Measurements from ENCODE around the gene DGKE. TPM values are rescaled to one million over a fixed set of nuclear protein-coding genes. Genes with fewer than 3 reads are reported as not detected.

DGKE gene
- total and polyA plus RNA-seq, 2 of the 8 experiments (the other 6 are each of a cell fraction or from before 2014, with no cell fraction given): 1.7 to 7.4 TPM

GRCh38 chr17:56833809-56834379 lies at the start of gene DGKE, which contains the start of gene C17orf67 (continued):
- TF ChIP-seq, protein P1, sequence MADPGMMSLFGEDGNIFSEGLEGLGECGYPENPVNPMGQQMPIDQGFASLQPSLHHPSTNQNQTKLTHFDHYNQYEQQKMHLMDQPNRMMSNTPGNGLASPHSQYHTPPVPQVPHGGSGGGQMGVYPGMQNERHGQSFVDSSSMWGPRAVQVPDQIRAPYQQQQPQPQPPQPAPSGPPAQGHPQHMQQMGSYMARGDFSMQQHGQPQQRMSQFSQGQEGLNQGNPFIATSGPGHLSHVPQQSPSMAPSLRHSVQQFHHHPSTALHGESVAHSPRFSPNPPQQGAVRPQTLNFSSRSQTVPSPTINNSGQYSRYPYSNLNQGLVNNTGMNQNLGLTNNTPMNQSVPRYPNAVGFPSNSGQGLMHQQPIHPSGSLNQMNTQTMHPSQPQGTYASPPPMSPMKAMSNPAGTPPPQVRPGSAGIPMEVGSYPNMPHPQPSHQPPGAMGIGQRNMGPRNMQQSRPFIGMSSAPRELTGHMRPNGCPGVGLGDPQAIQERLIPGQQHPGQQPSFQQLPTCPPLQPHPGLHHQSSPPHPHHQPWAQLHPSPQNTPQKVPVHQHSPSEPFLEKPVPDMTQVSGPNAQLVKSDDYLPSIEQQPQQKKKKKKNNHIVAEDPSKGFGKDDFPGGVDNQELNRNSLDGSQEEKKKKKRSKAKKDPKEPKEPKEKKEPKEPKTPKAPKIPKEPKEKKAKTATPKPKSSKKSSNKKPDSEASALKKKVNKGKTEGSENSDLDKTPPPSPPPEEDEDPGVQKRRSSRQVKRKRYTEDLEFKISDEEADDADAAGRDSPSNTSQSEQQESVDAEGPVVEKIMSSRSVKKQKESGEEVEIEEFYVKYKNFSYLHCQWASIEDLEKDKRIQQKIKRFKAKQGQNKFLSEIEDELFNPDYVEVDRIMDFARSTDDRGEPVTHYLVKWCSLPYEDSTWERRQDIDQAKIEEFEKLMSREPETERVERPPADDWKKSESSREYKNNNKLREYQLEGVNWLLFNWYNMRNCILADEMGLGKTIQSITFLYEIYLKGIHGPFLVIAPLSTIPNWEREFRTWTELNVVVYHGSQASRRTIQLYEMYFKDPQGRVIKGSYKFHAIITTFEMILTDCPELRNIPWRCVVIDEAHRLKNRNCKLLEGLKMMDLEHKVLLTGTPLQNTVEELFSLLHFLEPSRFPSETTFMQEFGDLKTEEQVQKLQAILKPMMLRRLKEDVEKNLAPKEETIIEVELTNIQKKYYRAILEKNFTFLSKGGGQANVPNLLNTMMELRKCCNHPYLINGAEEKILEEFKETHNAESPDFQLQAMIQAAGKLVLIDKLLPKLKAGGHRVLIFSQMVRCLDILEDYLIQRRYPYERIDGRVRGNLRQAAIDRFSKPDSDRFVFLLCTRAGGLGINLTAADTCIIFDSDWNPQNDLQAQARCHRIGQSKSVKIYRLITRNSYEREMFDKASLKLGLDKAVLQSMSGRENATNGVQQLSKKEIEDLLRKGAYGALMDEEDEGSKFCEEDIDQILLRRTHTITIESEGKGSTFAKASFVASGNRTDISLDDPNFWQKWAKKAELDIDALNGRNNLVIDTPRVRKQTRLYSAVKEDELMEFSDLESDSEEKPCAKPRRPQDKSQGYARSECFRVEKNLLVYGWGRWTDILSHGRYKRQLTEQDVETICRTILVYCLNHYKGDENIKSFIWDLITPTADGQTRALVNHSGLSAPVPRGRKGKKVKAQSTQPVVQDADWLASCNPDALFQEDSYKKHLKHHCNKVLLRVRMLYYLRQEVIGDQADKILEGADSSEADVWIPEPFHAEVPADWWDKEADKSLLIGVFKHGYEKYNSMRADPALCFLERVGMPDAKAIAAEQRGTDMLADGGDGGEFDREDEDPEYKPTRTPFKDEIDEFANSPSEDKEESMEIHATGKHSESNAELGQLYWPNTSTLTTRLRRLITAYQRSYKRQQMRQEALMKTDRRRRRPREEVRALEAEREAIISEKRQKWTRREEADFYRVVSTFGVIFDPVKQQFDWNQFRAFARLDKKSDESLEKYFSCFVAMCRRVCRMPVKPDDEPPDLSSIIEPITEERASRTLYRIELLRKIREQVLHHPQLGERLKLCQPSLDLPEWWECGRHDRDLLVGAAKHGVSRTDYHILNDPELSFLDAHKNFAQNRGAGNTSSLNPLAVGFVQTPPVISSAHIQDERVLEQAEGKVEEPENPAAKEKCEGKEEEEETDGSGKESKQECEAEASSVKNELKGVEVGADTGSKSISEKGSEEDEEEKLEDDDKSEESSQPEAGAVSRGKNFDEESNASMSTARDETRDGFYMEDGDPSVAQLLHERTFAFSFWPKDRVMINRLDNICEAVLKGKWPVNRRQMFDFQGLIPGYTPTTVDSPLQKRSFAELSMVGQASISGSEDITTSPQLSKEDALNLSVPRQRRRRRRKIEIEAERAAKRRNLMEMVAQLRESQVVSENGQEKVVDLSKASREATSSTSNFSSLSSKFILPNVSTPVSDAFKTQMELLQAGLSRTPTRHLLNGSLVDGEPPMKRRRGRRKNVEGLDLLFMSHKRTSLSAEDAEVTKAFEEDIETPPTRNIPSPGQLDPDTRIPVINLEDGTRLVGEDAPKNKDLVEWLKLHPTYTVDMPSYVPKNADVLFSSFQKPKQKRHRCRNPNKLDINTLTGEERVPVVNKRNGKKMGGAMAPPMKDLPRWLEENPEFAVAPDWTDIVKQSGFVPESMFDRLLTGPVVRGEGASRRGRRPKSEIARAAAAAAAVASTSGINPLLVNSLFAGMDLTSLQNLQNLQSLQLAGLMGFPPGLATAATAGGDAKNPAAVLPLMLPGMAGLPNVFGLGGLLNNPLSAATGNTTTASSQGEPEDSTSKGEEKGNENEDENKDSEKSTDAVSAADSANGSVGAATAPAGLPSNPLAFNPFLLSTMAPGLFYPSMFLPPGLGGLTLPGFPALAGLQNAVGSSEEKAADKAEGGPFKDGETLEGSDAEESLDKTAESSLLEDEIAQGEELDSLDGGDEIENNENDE (IDR thresholded peaks at IDR 0.05; ENCODE audit: insufficient replicate concordance, low read length): no peak
- TF ChIP-seq EZH2 (IDR thresholded peaks at IDR 0.05; ENCODE audit: low read depth, low read length, severe bottlenecking): no peak
- TF ChIP-seq CHD1 (IDR thresholded peaks at IDR 0.05; ENCODE audit: low read depth, low read length): no peak
- TF ChIP-seq E2F6 (IDR thresholded peaks at IDR 0.05): peak; percentile 41
- TF ChIP-seq KDM1A (IDR thresholded peaks at IDR 0.05; ENCODE audit: borderline replicate concordance, low read length): 0 out of 2 replicates have a peak, but pooled peaks have one; percentile 24
- peak; percentile 72 for TF ChIP-seq KDM4A (IDR thresholded peaks at IDR 0.05; ENCODE audit: low read depth, low read length, severe bottlenecking)
- peak; percentile 60; the same call in 1 of the 2 replicates for TF ChIP-seq EGR1 (IDR thresholded peaks at IDR 0.05; ENCODE audit: borderline replicate concordance, low read depth, low read length)
- 0 out of 3 replicates have a peak, but pooled peaks of 1 of the 2 experiments have one; percentile 8 for TF ChIP-seq POLR2A (IDR thresholded peaks at IDR 0.05; ENCODE audit: control extremely low read depth in 1 of 2, low read depth in 2 of 2, low read length in 2 of 2)
- peak in 1 of 2 experiments; percentile 63; a peak in 1 of 4 replicates for TF ChIP-seq SIN3A (conservative IDR thresholded peaks at IDR 0.05 in 1 of 2, IDR thresholded peaks at IDR 0.05 in 1 of 2; ENCODE audit: low read depth in 1 of 2, low read length in 2 of 2)
- peak; percentile 88 for TF ChIP-seq ASH2L (IDR thresholded peaks at IDR 0.05; ENCODE audit: low read length)
